ENCODE measurements around the gene SOX15. TPM values are rescaled to one million over a fixed set of nuclear protein-coding genes. Genes with fewer than 3 reads are reported as not detected.

Gene SOX15
- total and polyA plus RNA-seq, 10 of the 15 experiments (the other 5 are each of a cell fraction or from before 2014, with no cell fraction given) = 0.06 to 0.53 (median 0.16) TPM; not detected in 2

DNA sequence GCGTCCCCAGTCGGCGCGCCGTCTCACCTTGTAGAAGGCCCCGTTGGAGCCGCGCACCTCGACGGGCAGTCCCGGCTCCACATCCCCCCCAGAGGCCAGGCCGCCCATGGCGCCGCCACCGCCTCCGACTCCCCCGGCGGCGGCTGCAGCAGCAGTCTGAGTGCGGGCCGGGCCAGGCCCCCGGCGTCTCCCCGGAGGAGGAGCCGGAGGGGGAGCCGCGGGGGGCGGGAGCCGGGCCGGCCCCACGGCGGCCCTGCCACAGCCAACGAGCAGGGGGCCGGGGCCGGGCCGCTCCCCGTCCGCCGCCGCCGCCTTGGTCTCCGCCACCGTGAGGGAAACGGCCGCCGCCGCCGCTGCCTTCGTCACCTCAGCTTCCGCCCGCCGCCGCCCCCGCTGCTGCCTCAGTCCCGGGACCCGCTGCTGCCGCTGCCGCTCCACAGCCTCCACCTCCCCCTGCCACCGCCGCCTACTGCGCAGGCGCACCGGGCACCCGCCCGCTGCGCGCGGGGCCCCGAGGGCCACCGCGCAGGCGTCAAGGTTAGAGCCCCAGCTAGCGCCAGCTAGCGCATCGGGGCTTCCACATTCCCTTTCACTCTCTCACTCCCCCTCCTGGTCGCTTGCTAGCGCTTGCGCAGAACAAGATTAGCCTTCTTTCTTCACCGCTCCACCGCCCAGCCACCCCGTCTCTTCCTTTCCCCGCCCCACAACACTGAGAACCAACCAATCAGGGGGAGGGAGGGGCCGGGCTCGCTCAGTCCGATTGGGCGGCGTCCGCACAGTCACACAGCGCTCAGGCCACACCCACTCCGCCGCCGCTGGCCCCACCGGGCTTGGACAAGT is 24.8 kb upstream of the SOX15 start, which contains the start of gene FXR2 (continued):
- peak; percentile 27; the same call in 1 of the 2 replicates for TF ChIP-seq CREM (IDR thresholded peaks at IDR 0.05; ENCODE audit: low read depth)
- peak; percentile 88 for TF ChIP-seq SP1 (IDR thresholded peaks at IDR 0.05; ENCODE audit: low read depth, low read length)
- TF ChIP-seq SMC3 (IDR thresholded peaks at IDR 0.05; ENCODE audit: borderline replicate concordance, low read length) = no peak
- no peak for TF ChIP-seq TCF12 (IDR thresholded peaks at IDR 0.05; ENCODE audit: low read depth, low read length)
- peak; percentile 82 for TF ChIP-seq NRF1 (conservative IDR thresholded peaks at IDR 0.05; ENCODE audit: low read depth, low read length)
- TF ChIP-seq RAD21 (IDR thresholded peaks at IDR 0.05; ENCODE audit: insufficient read depth, low read depth, low read length) = no peak
- TF ChIP-seq ZSCAN29 (IDR thresholded peaks at IDR 0.05) = 0 out of 2 replicates have a peak, but pooled peaks have one; percentile 38
- TF ChIP-seq, protein P1, sequence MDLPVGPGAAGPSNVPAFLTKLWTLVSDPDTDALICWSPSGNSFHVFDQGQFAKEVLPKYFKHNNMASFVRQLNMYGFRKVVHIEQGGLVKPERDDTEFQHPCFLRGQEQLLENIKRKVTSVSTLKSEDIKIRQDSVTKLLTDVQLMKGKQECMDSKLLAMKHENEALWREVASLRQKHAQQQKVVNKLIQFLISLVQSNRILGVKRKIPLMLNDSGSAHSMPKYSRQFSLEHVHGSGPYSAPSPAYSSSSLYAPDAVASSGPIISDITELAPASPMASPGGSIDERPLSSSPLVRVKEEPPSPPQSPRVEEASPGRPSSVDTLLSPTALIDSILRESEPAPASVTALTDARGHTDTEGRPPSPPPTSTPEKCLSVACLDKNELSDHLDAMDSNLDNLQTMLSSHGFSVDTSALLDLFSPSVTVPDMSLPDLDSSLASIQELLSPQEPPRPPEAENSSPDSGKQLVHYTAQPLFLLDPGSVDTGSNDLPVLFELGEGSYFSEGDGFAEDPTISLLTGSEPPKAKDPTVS (IDR thresholded peaks at IDR 0.05; ENCODE audit: low read depth, low read length) = no peak
- no peak for TF ChIP-seq FOXK2 (IDR thresholded peaks at IDR 0.05)
- TF ChIP-seq SREBF2 (IDR thresholded peaks at IDR 0.05; ENCODE audit: low read length) = no peak
- TF ChIP-seq, protein P2, sequence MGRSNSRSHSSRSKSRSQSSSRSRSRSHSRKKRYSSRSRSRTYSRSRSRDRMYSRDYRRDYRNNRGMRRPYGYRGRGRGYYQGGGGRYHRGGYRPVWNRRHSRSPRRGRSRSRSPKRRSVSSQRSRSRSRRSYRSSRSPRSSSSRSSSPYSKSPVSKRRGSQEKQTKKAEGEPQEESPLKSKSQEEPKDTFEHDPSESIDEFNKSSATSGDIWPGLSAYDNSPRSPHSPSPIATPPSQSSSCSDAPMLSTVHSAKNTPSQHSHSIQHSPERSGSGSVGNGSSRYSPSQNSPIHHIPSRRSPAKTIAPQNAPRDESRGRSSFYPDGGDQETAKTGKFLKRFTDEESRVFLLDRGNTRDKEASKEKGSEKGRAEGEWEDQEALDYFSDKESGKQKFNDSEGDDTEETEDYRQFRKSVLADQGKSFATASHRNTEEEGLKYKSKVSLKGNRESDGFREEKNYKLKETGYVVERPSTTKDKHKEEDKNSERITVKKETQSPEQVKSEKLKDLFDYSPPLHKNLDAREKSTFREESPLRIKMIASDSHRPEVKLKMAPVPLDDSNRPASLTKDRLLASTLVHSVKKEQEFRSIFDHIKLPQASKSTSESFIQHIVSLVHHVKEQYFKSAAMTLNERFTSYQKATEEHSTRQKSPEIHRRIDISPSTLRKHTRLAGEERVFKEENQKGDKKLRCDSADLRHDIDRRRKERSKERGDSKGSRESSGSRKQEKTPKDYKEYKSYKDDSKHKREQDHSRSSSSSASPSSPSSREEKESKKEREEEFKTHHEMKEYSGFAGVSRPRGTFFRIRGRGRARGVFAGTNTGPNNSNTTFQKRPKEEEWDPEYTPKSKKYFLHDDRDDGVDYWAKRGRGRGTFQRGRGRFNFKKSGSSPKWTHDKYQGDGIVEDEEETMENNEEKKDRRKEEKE (IDR thresholded peaks at IDR 0.05) = no peak
- peak; percentile 63 for TF ChIP-seq YY1 (IDR thresholded peaks at IDR 0.05; ENCODE audit: low read depth, low read length)
- no peak for TF ChIP-seq CEBPB (IDR thresholded peaks at IDR 0.05; ENCODE audit: borderline replicate concordance in 1 of 2, low read depth in 2 of 2, low read length in 2 of 2)
- no peak for TF ChIP-seq SUPT20H (IDR thresholded peaks at IDR 0.05; ENCODE audit: borderline replicate concordance, control insufficient read depth, low read depth, low read length)
- TF ChIP-seq SMARCA5 (IDR thresholded peaks at IDR 0.05) = peak; percentile 92; the same call in 1 of the 2 replicates
- no peak for TF ChIP-seq CHD4 (IDR thresholded peaks at IDR 0.05)
- TF ChIP-seq, protein P3, sequence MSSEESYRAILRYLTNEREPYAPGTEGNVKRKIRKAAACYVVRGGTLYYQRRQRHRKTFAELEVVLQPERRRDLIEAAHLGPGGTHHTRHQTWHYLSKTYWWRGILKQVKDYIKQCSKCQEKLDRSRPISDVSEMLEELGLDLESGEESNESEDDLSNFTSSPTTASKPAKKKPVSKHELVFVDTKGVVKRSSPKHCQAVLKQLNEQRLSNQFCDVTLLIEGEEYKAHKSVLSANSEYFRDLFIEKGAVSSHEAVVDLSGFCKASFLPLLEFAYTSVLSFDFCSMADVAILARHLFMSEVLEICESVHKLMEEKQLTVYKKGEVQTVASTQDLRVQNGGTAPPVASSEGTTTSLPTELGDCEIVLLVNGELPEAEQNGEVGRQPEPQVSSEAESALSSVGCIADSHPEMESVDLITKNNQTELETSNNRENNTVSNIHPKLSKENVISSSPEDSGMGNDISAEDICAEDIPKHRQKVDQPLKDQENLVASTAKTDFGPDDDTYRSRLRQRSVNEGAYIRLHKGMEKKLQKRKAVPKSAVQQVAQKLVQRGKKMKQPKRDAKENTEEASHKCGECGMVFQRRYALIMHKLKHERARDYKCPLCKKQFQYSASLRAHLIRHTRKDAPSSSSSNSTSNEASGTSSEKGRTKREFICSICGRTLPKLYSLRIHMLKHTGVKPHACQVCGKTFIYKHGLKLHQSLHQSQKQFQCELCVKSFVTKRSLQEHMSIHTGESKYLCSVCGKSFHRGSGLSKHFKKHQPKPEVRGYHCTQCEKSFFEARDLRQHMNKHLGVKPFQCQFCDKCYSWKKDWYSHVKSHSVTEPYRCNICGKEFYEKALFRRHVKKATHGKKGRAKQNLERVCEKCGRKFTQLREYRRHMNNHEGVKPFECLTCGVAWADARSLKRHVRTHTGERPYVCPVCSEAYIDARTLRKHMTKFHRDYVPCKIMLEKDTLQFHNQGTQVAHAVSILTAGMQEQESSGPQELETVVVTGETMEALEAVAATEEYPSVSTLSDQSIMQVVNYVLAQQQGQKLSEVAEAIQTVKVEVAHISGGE (CRISPR knock-in tag; IDR thresholded peaks at IDR 0.05) = no peak
- TF ChIP-seq, protein P4, sequence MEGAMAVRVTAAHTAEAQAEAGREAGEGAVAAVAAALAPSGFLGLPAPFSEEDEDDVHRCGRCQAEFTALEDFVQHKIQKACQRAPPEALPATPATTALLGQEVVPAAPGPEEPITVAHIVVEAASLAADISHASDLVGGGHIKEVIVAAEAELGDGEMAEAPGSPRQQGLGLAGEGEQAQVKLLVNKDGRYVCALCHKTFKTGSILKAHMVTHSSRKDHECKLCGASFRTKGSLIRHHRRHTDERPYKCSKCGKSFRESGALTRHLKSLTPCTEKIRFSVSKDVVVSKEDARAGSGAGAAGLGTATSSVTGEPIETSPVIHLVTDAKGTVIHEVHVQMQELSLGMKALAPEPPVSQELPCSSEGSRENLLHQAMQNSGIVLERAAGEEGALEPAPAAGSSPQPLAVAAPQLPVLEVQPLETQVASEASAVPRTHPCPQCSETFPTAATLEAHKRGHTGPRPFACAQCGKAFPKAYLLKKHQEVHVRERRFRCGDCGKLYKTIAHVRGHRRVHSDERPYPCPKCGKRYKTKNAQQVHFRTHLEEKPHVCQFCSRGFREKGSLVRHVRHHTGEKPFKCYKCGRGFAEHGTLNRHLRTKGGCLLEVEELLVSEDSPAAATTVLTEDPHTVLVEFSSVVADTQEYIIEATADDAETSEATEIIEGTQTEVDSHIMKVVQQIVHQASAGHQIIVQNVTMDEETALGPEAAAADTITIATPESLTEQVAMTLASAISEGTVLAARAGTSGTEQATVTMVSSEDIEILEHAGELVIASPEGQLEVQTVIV (IDR thresholded peaks at IDR 0.05; ENCODE audit: borderline replicate concordance, partially characterized antibody) = no peak
- TF ChIP-seq KDM1A (IDR thresholded peaks at IDR 0.05; ENCODE audit: borderline replicate concordance) = no peak
- no peak for TF ChIP-seq MTA3 (IDR thresholded peaks at IDR 0.05; ENCODE audit: borderline replicate concordance, low read length)
